ENCODE measurements around the gene SPDL1.

Gene SPDL1

DNA sequence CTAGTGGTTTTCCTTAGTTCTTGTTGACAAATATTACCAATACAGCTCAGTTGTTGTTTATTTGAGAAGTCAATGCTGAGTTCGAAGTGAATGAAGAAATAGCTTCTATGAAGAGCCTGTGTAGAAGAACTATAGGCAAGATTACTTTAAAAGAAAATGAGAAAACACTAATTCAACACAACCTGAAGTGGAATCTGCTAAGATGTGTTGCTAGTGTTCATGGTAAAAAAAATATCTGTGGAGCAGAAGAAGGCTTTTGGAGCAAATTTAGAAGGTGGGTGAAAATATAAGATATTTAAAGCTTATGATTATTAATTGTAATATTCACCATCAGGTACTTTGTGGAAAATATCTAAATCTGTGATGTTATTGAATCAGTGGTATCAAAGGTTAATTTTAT, 51.0 kb downstream of the SPDL1 start:
- DNase-seq: no peak

DNA sequence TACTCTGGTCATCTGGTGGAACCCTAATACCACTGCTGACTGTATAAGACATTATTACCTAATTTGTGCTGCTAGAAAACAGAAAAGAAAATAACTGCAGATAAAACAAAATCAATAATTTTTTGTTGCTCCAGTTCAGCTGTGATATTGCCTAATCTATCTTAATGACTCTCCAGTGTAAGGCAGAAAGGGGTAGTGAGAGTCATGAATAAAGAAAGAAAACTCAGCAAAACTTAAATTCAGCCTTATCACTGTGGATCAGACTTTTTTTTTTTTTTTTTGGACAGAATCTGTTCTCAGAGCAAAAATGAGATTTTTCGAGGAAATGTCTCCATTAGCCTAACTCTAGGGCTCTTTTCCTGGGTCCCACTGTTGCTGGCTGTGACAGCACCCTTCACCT, 52.4 kb downstream of the SPDL1 start:
- DNase-seq: no peak

DNA sequence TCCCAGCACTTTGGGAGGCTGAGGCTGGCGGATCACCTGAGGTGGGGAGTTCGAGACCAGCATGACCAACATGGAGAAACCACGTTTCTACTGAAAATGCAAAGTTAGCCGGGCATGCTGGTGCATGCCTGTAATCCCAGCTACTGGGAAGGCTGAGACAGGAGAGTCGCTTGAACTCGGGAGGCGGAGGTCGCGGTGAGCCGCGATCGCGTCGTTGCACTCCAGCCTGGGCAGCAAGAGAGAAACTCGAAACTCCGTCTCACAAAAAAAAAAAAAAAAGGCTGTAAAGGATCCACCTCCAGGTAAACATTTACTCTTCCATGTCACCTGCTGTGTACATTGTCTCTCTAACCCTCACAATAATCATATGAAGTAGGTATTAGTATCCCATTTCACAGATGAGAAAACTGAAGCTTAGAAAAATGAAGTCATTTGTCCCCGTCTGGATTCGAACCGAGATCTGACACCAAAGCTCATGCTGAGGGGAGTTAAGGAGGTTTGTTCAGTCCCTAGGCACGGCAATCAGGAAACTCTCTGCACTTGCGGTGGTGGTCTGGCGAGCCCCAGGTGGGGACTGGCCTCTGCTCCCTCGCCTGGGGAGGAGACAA, 53.0 kb downstream of the SPDL1 start:
- DNase-seq: no peak

DNA sequence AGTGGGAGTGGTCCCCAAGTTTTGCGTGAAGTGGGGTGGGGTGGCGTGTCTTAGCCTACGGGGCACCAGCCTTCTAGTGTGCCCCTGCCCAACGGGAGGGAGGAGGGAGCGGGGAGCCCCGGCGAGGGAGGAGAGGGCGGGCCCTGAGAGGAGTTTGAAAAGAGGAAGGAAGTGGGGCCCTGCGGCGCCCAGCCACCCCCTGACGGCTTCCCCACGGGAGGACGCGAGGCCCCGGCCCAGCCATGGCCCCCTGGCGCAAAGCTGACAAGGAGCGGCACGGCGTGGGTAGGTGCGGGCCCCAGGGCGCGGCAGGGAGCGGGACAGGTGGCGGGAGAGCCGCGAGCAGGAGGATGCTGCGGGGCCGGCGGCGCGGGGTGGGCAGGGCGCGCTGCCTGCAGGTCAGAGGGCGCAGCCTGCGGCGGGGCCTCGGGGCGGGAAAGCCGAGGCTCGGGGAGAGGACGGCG, 53.5 kb downstream of the SPDL1 start, which contains the start of gene DOCK2:
TSS of gene DOCK2 (plus strand) at position 191 of the 464 bp plus-strand sequence. CDS start at position 243, 52 bp downstream.
- peak; percentile 72 to 77 for DNase-seq

DNA sequence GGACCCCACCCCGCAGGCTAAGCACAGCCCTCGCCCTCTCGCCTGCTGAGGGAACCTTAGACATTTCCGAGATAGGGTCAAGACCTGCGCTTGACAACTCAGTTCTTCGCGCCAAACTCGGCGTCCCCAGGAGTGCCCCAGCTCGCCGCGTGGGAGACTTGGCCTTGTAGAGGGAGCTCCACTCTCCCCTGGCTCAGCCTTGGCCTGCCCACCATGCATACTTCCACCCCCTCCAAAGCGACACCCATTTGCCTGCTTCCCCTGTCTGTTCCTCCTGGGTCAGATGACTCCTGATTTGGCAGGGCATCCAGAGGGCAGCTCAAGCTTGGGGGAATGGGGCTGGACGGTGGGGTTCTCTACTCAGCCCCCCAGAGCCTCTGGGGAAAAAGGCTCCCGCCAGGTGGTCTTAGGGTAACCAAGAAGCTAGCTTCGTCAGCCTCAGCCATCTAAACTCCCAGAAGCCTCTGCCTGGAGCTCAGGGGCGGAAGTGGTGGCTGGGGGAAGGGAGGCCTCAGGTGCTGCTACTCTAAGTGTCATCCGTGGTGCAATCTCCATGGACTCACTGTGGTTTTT, 54.1 kb downstream of the SPDL1 start:
- peak; percentile 74 to 79 for DNase-seq

DNA sequence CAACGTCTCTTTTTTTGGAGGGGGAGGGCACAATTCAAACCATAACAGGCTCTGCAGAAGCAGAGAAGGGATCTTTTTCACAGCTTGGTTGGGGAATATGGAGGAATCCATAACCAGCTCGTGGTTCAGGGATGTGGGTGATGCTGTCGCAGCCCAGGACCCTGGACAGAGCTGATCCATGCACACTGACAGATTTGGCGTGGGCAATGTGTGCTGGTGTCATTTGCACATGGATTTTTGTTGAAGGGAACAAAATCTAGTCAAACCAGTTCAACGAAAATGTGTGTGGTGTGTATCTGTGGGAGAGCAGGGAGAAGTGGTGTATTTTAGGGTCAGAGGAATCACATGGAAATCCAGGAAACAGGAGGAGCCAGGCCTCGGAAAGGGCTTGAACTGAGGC, 57.7 kb downstream of the SPDL1 start:
- no peak for DNase-seq

DNA sequence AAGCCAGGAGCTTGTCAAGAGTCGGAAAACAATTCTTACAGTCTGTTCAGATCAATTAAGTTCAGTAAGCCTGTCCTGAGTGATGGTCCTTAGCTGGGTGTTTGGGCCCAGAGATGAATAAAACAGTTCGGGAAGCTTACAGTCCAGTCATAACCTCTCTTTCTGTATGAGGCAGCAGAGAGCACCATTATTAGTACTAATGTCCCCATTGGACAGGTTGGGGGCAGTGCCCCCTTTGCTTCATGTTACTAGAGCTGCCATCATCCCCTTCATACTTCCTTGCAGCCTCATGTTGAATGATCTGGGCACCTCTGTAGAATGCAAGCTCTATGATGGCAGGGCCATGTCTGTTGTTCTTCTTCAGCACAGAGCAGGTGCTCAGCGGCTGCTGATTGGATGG, 63.3 kb downstream of the SPDL1 start:
- DNase-seq: no peak

DNA sequence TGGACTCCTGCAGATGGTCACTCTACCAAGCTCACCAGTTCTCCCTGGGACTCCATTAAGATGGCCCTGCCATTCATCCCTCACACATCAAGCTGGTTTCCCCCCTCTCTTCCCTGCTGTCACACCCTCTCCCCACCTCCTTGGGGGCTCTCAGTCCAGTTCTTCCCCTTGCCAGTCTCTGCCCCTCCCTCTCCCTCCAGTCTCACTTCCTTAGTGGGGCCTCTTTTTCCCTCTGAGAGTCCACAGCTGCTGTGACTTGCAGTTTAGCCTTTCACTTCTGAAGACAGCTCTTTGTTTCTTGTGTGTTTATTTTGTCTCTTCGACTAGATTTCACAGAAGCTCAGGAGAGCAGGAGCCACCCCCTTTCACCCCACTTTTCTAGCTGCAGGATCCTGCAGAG, 64.0 kb downstream of the SPDL1 start:
- DNase-seq: no peak

DNA sequence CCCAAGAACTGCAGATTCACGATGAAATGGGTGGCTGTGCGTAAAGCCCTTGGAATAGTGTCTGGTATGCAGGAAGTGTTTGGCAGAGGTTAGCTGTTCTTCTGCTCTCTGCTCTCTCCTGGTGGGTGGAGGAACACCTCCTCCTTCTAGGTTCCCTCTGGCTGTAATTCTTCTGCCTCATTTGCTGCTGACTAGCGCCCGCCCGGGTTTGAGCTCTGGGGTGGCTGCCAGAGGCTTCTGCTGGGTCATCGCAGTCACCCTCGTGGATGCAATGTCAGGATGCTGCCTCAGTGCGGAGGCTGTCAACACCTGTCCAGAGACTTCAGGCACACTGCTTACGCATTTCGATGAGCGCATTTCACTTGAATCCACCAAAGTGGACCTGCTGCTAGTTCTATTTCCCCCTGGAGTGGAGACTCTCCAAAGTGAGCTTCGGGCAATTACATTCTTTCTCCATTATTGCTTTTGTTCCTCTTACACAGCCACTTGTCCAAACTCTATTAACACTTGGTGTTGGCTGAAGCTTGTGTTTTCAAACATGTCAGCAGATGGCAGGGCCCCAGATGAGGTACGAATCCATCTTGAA, 65.2 kb downstream of the SPDL1 start:
- DNase-seq: no peak

DNA sequence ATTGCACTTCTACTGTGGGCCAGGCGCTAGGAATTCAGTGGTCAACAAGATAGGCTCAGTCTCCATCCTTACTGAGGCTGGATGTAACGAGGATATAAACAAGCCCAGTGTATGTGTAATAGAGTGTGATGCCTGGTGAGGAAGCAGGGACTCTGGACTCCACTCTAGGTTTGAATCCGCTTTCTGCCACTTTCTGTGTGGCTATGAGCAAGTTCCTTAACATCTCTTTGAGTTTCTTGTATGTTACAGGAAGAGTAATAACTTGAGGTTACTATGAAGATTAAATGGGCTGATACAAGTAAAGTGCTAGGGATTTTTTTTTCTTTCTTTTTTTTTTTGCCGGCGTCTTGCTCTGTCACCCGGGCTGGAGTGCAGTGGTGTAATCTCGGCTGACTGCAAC, 65.9 kb downstream of the SPDL1 start:
- DNase-seq: no peak

DNA sequence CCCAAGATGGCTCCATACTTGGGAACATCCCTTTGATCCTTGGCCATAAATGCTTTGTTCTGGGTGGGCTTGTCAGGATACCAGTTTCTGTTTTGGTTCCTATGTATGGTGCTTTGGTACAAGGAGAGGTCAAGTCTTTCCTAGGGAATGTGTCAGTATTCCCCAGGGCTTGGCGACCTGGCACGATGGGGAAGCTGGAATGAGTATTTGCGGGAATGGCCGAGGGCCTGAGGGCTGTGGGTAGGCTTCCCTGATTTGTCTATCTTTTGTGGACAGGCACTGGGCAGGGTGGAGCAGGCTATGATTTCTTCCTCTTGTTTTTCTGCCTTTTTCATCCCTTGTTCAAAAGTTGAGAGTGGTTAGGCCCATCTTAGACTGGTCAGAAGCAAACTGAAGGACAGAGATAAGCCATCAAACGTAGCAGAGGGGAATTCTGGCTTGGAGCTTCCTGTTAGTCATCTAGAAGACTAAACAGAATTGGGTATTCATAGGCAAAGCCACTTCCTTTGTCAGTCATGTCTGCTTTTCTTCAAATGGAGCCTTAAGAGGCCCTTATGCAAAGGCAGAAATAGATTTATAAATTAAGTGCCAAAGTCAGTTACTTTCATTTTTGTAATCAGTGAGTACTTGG, 67.2 kb downstream of the SPDL1 start:
- no peak for DNase-seq

DNA sequence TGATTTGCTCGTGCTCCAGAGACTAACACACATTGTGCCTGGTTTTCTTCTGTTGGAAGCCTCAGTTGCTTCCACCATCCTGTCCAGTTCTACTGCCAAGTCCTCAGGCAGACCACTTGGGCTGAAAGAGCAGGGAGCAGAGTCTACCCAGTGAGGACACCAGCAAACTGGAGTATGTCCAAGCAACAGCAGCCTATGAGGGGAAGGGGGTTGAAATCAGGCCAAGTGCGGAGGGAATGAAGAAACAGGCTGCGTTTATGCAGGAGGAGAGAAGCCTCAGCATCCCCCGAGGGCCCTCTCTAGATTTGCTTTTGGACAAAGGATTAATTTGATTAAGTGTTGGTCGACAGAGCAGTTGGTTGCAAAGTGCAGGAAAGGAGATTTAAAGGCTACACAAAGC, 68.0 kb downstream of the SPDL1 start:
- DNase-seq: no peak

DNA sequence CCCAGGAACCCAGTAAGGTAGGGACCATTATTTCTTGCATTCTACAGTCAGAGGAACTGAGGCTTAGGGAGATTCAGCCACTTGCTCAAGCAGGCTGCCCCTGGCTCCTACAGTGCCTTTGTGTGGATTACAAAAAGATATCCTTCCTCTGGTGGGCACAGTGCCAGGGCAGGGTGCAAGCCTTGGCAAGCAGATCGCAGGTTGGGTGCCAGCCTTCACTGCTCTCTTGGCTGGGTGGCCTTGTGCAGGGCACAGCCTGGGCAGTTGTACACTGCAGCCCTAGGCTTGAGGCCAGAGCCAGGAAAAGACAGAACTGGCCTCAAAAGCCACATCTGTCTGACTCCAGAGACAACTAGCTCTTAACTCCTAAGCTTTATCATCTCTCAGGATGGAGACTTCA, 68.5 kb downstream of the SPDL1 start:
- no peak for DNase-seq

DNA sequence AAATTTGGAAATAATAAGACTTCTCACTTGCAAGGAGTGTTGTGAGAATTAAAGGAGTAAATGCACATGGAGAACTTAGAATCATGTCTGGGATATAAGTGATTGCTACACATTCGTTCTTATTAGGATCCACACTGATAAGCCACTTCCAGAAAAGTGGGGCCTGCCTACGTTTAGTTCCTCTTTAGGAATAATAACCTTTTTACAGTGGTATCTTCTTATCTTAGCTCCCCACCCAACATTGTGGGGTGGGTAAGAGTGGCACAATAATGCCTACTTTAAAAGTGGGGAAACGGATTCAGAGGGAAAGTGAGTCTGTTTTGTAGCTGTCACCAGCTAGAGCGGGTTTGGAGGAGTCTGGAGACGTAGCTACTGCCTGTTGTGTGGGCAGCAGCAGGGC, 69.5 kb downstream of the SPDL1 start:
- no peak for DNase-seq
